Activated CD4-positive, alpha-beta T cell treated with anti-CD3 and anti-CD28 coated beads, Interleukin-2, amount 10 ng/mL, durations not matched to agents 7 days and 5 days (primary cell): ENCODE results near the gene E2F3. TPM values are rescaled to one million over a fixed set of nuclear protein-coding genes. Genes with fewer than 3 reads are reported as not detected.

Source experiments
- CTCF ChIA-PET: fragments of 350-600 bp; sonication (Branson Sonifier 250); formaldehyde crosslinking; loops from one replicate; lab custom pipeline; 2021; ENCODE audit warnings: antibody characterized with exemption; lab: Charles Lee
- POLR2A ChIA-PET: fragments of 350-600 bp; sonication (Branson Sonifier 250); formaldehyde crosslinking; loops from one replicate; lab custom pipeline; 2021; ENCODE audit warnings: antibody characterized with exemption; lab: Charles Lee
- DNase-seq: peaks from one replicate; pipeline ENCODE4 v3.0.0-alpha.2; 2020
- H3K27ac Mint-ChIP-seq: one replicate; pipeline ENCODE4 v1.8.0; 2021; ENCODE audit warnings: mild to moderate bottlenecking, moderate library complexity, mixed read lengths
- H3K27me3 Mint-ChIP-seq: one replicate; pipeline ENCODE4 v1.8.0; 2021; ENCODE audit warnings: mixed read lengths
- H3K36me3 Mint-ChIP-seq: one replicate; pipeline ENCODE4 v1.8.0; 2021; ENCODE audit warnings: low read depth, mixed read lengths
- H3K4me1 Mint-ChIP-seq: one replicate; pipeline ENCODE4 v1.8.0; 2021; ENCODE audit warnings: mixed read lengths
- H3K4me3 Mint-ChIP-seq: one replicate; pipeline ENCODE4 v1.8.0; 2021; ENCODE audit warnings: mild to moderate bottlenecking, moderate library complexity, mixed read lengths
- H3K9me3 Mint-ChIP-seq: one replicate; pipeline ENCODE4 v1.8.0; 2021; ENCODE audit warnings: mixed read lengths
- total RNA-seq, 2 experiments: library from RNA; stranded (reverse); gene quantifications; one replicate each; pipeline ENCODE4 v1.2.3, GENCODE V29; 2021

E2F3 gene
- total RNA-seq, 2 experiments from 2014 or later = 30.9 to 33.9 TPM

DNA sequence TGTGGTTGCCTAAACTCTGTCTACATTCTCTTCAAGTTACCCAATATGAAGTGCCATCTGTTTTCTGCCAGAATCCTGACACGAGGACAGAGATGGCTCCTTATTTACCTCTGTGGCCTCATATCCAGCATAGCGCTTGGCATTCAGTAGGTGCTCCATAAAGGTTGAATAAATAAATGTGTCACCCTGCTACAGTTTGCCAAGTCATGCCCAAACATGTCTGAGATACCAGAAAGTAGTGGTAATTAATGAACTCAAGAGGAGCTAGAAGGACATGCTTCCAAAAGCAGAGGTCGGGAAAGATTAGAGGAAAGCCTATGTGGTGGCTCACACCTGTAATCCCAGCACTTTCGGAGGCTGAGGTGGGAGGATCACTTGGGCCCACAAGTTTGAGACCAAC, 30.9 kb upstream of the E2F3 start:
- Mint-ChIP-seq H3K27ac (peak overlapping the region; percentile 65), H3K9me3 (peaks cover 9% of the 10 kb centered on the region), H3K36me3 (peaks cover 22% of the 10 kb centered on the region), H3K27me3 (no peaks in the 10 kb centered on the region), H3K4me1 (peaks cover 45% of the 10 kb centered on the region), H3K4me3 (no peak overlapping the region)
- no peak for DNase-seq
- CTCF ChIA-PET = no interaction called here
- POLR2A ChIA-PET = interaction anchor here (0.8 kb wide), 1 partner anchor 51 kb away, joined by 3 read pairs; no protein-coding TSS in a partner anchor

DNA sequence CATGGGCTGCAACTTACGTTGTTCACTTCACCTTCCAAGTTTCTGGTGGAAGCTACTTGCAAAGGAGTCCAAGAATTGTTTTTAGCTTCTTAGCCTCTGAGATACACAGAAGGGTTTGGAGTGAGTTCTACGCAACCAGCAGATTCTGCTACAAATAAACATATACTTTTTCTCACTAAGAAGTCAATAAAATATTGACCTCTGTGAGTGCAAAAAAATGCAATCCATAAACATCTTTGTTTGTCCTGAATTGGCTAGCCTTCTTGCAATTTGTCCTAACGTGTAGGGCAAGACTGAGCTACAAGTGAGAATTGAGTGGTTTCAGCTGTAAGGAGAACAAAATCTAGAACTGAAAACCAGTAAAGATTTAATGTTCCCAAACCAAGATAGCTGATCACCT, 26.2 kb upstream of the E2F3 start:
- H3K4me1 Mint-ChIP-seq = peaks cover 29% of the 10 kb centered on the region
- DNase-seq = no peak
- peaks cover 2% of the 10 kb centered on the region for H3K9me3 Mint-ChIP-seq
- H3K27me3 Mint-ChIP-seq = no peaks in the 10 kb centered on the region
- no peak overlapping the region for H3K4me3 Mint-ChIP-seq
- ChIA-PET POLR2A (interaction anchor here (1.0 kb wide), 1 partner anchor 10 kb away, joined by 4 read pairs; no protein-coding TSS in a partner anchor), CTCF (interaction anchor here (0.6 to 1.7 kb wide), 6 partner anchors 8 to 56 kb away, joined by 3 to 4 read pairs (median 3); no protein-coding TSS in a partner anchor)
- H3K36me3 Mint-ChIP-seq = peaks cover 10% of the 10 kb centered on the region
- no peak overlapping the region for H3K27ac Mint-ChIP-seq

DNA sequence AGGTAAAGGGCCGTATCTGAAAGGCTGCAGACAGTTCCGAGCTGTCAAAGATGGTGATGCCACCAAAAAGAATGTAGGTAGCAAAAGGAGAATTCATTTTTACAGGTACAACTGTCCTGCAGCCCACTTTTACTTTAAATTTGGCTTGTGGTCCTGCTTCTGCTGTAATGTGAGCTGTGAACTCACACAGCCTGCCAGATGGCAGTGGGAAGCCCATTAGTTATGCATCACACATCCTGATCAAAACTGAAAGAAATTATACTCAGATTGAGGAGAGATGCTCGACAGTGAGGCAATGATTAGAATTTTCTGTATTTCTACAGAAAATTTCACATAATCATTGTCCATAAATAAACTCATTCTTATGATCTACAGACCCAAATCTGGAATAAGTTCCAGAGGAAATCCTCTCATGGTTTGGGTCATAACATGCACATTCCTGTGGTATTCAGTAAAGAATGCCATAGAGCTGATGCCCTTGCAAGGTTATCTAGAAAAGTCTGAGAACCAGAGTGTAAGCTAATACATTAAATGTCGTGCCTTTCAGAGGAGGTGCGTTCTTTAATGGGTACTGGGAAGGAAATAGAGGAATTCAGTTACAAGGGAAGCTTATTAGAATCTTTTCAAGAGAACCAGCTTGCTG, 23.9 kb upstream of the E2F3 start:
- no peaks in the 10 kb centered on the region for H3K27me3 Mint-ChIP-seq
- peaks cover 25% of the 10 kb centered on the region for H3K4me1 Mint-ChIP-seq
- peaks cover 9% of the 10 kb centered on the region for H3K9me3 Mint-ChIP-seq
- CTCF ChIA-PET = interaction anchor here (0.9 to 2.8 kb wide), 5 partner anchors 8 to 42 kb away, joined by 3 to 15 read pairs (median 3); no protein-coding TSS in a partner anchor
- POLR2A ChIA-PET = interaction anchor here (0.6 to 1.6 kb wide), 2 partner anchors 58 to 156 kb away, joined by 3 to 6 read pairs; no protein-coding TSS in a partner anchor
- H3K36me3 Mint-ChIP-seq = peaks cover 5% of the 10 kb centered on the region
- H3K4me3 Mint-ChIP-seq = no peak overlapping the region
- no peak overlapping the region for H3K27ac Mint-ChIP-seq
- DNase-seq = no peak

DNA sequence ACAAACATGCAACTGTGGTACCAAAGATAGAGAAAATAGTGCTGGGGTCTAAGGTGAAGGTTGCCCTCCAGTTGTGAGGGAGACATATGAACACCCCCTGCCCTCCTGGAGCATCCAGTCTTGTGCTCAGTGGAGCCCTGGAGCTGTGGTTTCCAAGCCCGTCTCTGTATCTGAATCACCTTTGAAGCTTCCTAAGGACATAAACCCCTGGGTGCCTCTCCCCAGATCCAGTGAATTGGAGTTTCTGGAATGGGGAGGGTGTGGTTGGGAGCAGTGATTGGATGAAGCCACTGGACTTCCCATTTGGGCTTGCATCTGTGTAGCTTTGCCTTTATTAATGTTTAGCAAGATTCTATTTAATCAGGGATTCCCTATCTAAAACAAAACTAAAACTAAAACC, 22.4 kb upstream of the E2F3 start:
- POLR2A ChIA-PET = interaction anchor here (0.6 kb wide), 1 partner anchor 12 kb away, joined by 3 read pairs; no protein-coding TSS in a partner anchor
- CTCF ChIA-PET = interaction anchor here (0.7 to 2.8 kb wide), 5 partner anchors 13 to 43 kb away, joined by 3 to 15 read pairs (median 4); no protein-coding TSS in a partner anchor
- Mint-ChIP-seq H3K4me3 (no peak overlapping the region), H3K27ac (peak overlapping the region; percentile 9), H3K9me3 (peaks cover 9% of the 10 kb centered on the region), H3K27me3 (peaks cover 3% of the 10 kb centered on the region), H3K4me1 (peaks cover 25% of the 10 kb centered on the region), H3K36me3 (peaks cover 5% of the 10 kb centered on the region)
- no peak for DNase-seq

DNA sequence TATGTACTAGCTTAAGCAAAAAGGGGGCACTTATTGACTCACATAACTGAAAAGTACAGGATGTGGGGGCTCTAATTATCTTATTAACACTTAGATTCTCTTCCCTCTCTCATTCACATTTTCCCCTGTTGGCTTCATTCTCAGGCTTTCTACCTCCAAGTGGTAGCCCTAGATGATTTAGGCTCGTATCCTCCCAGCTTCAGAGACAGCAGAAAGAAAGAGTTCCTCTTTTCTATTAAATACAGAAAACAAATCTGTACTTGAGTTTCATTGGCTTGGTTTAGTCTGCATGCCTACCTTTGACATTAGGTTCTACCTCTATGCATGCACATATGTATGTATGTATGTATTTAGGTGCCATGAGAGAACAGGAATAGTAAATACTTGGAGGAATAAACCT, 15.5 kb upstream of the E2F3 start:
- peaks cover 7% of the 10 kb centered on the region for H3K9me3 Mint-ChIP-seq
- H3K4me3 Mint-ChIP-seq = no peak overlapping the region
- DNase-seq = no peak
- H3K27me3 Mint-ChIP-seq = peaks cover 3% of the 10 kb centered on the region
- POLR2A ChIA-PET = interaction anchor here (1.2 kb wide), 1 partner anchor 14 kb away, joined by 3 read pairs; no protein-coding TSS in a partner anchor
- CTCF ChIA-PET = no interaction called here
- no peak overlapping the region for H3K27ac Mint-ChIP-seq
- peaks cover 4% of the 10 kb centered on the region for H3K36me3 Mint-ChIP-seq
- no peaks in the 10 kb centered on the region for H3K4me1 Mint-ChIP-seq

DNA sequence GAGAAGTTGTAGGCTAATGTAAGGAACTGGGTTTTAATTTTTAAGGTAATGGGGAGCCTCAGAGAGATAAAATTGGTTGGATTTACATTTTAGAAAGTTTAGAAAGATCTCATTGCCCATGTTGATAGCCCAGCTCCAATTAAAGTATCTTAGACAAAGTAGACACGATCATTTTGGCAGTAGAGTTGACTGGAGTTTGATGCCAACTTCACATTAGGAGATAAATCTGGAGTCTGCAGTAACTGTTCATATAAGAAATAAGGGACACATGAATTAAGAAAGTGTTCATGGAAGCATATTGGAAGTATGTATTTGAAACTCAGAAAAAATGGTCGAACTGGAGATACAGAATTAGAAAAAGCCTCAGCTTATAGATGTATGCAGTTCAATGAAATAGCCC, 12.6 kb upstream of the E2F3 start:
- no peak overlapping the region for H3K4me3 Mint-ChIP-seq
- ChIA-PET CTCF (interaction anchor here (1.3 kb wide), 2 partner anchors 8 to 16 kb away, joined by 3 read pairs; no protein-coding TSS in a partner anchor), POLR2A (no interaction called here)
- peaks cover 4% of the 10 kb centered on the region for H3K9me3 Mint-ChIP-seq
- DNase-seq = no peak
- no peaks in the 10 kb centered on the region for H3K36me3 Mint-ChIP-seq
- peaks cover 7% of the 10 kb centered on the region for H3K4me1 Mint-ChIP-seq
- no peak overlapping the region for H3K27ac Mint-ChIP-seq
- no peaks in the 10 kb centered on the region for H3K27me3 Mint-ChIP-seq

DNA sequence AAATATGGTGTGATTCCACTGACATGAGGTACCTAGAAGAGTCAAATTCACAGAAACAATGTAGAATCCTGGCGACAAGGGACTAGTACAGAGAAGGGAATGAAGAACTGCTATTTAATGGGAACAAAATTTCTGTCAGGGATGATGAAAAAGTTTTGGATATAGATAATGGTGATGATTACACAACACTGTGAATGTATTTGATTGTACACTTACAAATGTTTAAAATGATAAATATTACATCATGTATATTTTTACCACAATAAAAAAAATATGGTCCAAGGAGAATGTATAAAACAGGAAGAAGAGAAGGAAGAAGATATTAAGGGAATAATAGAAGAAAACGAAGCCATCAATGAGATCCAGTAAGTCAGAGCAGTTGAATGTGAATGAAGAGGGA, 8.4 kb upstream of the E2F3 start:
- Mint-ChIP-seq H3K4me1 (peaks cover 9% of the 10 kb centered on the region), H3K4me3 (no peak overlapping the region), H3K9me3 (peaks cover 5% of the 10 kb centered on the region), H3K27ac (no peak overlapping the region), H3K27me3 (no peaks in the 10 kb centered on the region), H3K36me3 (peaks cover 3% of the 10 kb centered on the region)
- ChIA-PET CTCF (interaction anchor here (1.1 to 1.9 kb wide), 3 partner anchors 8 to 11 kb away, joined by 4 to 6 read pairs (median 4); no protein-coding TSS in a partner anchor), POLR2A (no interaction called here)
- no peak for DNase-seq

DNA sequence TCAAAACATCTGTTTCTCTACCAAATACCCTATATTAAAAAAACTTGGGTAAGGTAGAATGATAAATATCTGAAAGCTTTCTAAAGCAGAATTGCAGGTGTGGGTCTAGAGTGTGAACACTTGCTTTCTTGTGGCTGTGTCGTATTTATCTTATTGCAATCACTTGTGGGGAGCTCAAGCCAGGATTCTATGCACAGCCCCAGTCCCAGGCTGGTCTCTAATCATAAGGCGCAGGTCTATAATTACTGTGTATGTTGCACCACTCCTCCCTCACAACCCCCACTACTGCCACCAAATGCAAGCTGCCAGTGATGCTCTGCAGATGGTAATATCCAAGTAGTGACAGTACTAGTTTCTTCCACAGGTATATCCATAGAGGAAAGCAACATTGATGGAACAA, 2.2 kb upstream of the E2F3 start:
- CTCF ChIA-PET = interaction anchor here (0.6 to 1.6 kb wide), 5 partner anchors 10 to 136 kb away, joined by 3 to 10 read pairs (median 3); no protein-coding TSS in a partner anchor
- peaks cover 29% of the 10 kb centered on the region for H3K4me1 Mint-ChIP-seq
- H3K9me3 Mint-ChIP-seq = peaks cover 5% of the 10 kb centered on the region
- peaks cover 8% of the 10 kb centered on the region for H3K36me3 Mint-ChIP-seq
- no peak for DNase-seq
- no peaks in the 10 kb centered on the region for H3K27me3 Mint-ChIP-seq
- no peak overlapping the region for H3K27ac Mint-ChIP-seq
- peak overlapping the region; percentile 5 for H3K4me3 Mint-ChIP-seq
- POLR2A ChIA-PET = interaction anchor here (1.1 kb wide), 1 partner anchor 14 kb away, joined by 3 read pairs; no protein-coding TSS in a partner anchor

DNA sequence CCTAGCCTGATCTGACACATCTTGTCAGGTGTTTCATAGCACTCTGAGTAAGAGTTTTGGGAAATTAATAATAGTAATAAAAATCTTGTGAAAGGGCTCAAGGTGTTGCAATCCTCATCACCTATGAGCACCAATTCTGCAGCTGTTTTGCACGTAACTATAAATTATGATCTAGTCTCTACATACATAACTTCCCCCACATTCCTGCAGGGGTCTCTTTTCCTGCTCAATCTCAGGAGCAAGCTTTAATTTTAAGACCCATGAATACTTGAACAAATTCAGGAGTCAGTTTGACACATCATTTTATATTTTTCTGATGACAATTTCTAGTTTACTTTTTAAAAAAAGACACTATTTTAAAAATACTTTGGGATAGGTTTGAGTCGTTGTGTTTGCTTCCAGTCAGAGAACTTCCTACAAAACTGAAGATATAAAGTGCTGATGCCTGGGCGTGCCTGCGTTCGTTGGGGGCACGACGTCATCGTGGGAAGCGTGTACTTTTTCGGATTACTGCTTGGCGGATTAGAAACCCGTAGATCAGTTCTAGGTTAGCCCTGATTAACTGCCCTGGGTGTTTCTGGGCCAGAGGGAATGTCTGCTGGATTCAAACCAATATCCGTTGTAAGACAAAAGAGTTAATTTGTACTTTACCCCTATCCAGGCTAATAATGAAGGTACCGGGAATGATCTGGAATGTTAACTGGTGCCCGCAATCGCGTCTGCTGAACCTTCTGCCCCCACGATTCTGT, 1.0 kb upstream of the E2F3 start:
- Mint-ChIP-seq H3K9me3 (peaks cover 5% of the 10 kb centered on the region), H3K4me3 (peak overlapping the region; percentile 94), H3K27ac (peak overlapping the region; percentile 99), H3K4me1 (peaks cover 36% of the 10 kb centered on the region), H3K27me3 (no peaks in the 10 kb centered on the region), H3K36me3 (peaks cover 12% of the 10 kb centered on the region)
- ChIA-PET POLR2A (interaction anchor here (1.1 to 1.2 kb wide), 2 partner anchors 15 to 81 kb away, joined by 3 to 17 read pairs; no protein-coding TSS in a partner anchor), CTCF (interaction anchor here (0.9 to 1.6 kb wide), 2 partner anchors 8 to 22 kb away, joined by 4 to 10 read pairs; no protein-coding TSS in a partner anchor)
- DNase-seq = peak; percentile 50

DNA sequence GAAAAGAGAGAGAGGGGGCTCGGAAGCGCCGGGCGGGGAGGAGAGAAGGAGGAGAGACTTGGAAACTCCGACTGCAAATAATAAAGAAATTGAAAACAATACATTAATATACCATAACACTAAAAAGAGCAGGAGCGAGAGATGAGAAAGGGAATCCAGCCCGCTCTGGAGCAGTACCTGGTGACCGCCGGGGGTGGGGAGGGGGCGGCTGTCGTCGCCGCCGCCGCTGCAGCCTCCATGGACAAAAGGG, 338 bp downstream of the E2F3 start:
- POLR2A ChIA-PET = interaction anchor here (1.2 kb wide), 1 partner anchor 82 kb away, joined by 17 read pairs; no protein-coding TSS in a partner anchor

DNA sequence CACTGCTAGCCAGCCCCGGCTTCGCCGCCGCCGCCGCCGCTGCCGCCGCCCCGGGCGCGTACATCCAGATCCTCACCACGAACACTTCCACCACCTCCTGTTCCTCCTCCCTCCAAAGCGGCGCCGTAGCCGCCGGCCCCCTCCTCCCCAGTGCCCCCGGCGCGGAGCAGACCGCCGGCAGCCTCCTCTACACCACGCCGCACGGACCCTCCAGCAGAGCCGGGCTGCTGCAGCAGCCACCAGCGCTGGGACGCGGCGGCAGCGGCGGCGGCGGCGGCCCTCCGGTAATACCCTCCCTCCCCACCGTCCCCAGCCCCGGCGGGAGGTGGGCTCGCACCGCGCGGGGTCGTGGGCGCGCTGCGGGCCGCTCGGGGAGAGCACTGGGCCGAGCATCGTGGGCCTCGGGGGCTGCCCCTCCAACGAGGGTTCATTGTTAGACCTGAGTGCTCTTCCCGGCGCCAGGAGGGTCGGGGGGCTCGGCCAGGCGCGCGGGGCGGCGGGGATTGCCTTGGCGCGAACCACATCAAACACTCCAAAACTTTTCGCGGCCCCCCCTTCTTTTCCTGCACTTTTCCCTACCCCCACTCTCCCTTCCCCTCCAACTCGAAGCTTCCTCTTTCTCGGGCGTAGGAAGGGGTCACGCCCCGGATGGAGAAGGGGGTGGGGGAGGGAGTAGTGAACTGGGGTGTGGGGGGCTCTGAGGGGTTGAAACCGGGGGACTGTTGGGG, 827 bp downstream of the E2F3 start:
- peak; percentile 35 for DNase-seq
- H3K4me1 Mint-ChIP-seq = peaks cover 55% of the 10 kb centered on the region
- H3K4me3 Mint-ChIP-seq = peak overlapping the region; percentile 94
- CTCF ChIA-PET = no interaction called here
- peaks cover 5% of the 10 kb centered on the region for H3K9me3 Mint-ChIP-seq
- peaks cover 28% of the 10 kb centered on the region for H3K36me3 Mint-ChIP-seq
- POLR2A ChIA-PET = interaction anchor here (1.2 to 3.6 kb wide), 2 partner anchors 83 kb away, joined by 17 to 30 read pairs; no protein-coding TSS in a partner anchor
- H3K27me3 Mint-ChIP-seq = no peaks in the 10 kb centered on the region
- peak overlapping the region; percentile 99 for H3K27ac Mint-ChIP-seq

More for the DNA sequence above, 338 bp downstream of the E2F3 start:
- Mint-ChIP-seq H3K36me3 (peaks cover 23% of the 10 kb centered on the region), H3K4me3 (peak overlapping the region; percentile 94), H3K27me3 (no peaks in the 10 kb centered on the region), H3K9me3 (peaks cover 5% of the 10 kb centered on the region), H3K4me1 (peaks cover 50% of the 10 kb centered on the region), H3K27ac (peak overlapping the region; percentile 99)
- CTCF ChIA-PET = no interaction called here
- no peak for DNase-seq
